Peyer's patch (tissue), 4 donors: ENCODE data around the gene DEPP1.

Experiments used
- POLR2A ChIP-seq, 2 donors: fragments of 450-650 bp; IDR thresholded peaks; one replicate each; pipeline ENCODE4 v1.5.1; 2017; ENCODE audit warnings: antibody characterized with exemption in 2 of 2, mild to moderate bottlenecking in 2 of 2, moderate library complexity in 2 of 2
- TF ChIP-seq, protein P1 (sequence below), 6 experiments: fragments of 450-650 bp in 4 of 6; fragments of 200-600 bp in 2 of 6; sonication (generic) in 1 of 6; IDR thresholded peaks; one replicate each; pipeline ENCODE4 v1.5.1; 2017 to 2019; ENCODE audit warnings: antibody characterized with exemption in 6 of 6, mild to moderate bottlenecking in 3 of 6, moderate library complexity in 1 of 6

DNA sequence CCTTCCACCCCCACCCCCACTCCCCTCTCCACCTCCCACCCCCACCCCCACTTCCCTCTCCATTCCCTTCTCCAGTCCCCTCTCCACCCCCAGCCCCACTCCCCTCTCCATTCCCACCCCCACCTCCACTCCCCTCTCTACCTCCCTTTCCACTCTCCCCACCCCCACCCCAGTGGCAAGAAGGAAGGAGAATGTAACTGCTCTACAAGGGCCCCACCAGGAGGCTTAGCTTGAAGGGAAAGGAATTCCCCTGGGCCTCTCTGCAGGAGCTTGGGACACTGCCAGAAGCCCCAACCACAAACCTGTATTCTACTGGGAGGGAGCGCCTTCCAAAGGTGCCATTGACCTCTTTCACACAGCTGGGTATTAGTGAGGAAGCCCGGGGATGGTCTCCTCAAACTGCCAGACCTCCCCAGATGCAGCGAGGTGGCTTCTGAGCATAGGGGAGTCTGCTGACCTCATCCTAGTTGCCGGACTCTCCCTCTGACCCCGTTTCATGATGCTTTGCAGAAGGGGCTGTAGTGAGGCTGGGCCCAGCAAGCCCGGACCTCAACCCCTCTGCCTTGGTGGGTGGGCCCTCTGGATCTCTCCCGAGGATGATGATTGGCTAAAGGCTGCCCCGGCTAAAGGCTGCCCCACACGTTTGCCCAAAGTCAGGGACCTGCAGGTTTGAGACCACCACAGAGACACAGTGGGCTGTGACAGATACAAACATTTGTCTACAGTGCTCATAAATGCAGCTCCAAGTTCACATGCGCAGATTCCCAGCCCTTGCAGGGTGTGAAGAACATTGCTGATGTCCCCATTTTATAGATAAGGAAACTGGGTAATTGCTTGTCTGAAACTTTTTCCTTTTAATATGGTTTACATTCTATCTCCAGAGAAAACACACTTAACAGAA, 2.9 kb downstream of the DEPP1 start:
- TF ChIP-seq, protein P1, sequence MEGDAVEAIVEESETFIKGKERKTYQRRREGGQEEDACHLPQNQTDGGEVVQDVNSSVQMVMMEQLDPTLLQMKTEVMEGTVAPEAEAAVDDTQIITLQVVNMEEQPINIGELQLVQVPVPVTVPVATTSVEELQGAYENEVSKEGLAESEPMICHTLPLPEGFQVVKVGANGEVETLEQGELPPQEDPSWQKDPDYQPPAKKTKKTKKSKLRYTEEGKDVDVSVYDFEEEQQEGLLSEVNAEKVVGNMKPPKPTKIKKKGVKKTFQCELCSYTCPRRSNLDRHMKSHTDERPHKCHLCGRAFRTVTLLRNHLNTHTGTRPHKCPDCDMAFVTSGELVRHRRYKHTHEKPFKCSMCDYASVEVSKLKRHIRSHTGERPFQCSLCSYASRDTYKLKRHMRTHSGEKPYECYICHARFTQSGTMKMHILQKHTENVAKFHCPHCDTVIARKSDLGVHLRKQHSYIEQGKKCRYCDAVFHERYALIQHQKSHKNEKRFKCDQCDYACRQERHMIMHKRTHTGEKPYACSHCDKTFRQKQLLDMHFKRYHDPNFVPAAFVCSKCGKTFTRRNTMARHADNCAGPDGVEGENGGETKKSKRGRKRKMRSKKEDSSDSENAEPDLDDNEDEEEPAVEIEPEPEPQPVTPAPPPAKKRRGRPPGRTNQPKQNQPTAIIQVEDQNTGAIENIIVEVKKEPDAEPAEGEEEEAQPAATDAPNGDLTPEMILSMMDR (IDR thresholded peaks at IDR 0.05) = no peak
- TF ChIP-seq POLR2A (IDR thresholded peaks at IDR 0.05) = no peak
